ENCODE results near the gene MBD3L4.
"Not testable (repeated sequence)": the region's sequence is repeated elsewhere in the genome, so short reads cannot be mapped to it uniquely, and the experiment has no call there.

MBD3L4 gene

DNA sequence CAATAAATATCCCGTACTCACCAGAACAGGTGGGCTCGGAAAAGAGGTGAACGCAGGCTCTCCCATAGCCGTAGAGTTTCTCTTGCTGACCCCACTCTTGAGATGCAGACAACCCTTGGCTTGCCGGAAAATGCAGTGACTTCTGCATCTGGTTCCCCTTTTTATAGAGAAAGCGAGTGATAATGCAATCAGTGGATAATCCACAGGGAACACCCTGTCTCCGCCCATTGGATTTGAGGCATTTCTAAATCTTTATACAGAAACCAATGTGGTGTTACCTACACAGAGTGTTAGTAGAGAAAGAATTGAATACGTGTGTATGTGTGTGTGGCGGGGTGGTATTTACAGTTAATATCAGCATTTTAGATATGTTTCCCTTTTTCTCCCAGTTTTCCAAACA, at the start of gene MBD3L4:
TSS of gene MBD3L4 (minus strand) at position 101 of the 400 bp plus-strand sequence. CDS start at position 66, 35 bp downstream.
- not testable (repeated sequence) for H4K20me1 ChIP-seq (ENCODE audit: low read depth, low read length); H3K27me3 ChIP-seq (ENCODE audit: low read length); H3K4me2 ChIP-seq (ENCODE audit: low read depth, low read length, poor library complexity, severe bottlenecking); H3K4me3 ChIP-seq (ENCODE audit: insufficient read depth, low read length, poor library complexity, severe bottlenecking); H3K79me2 ChIP-seq (ENCODE audit: insufficient read depth, low read length); H2AFZ ChIP-seq (ENCODE audit: low read depth, low read length, severe bottlenecking); H3K36me3 ChIP-seq (ENCODE audit: low read length); H3K9me3 ChIP-seq (ENCODE audit: insufficient read depth, low read length); H3K9me2 ChIP-seq (replicated peaks; ENCODE audit: insufficient read depth, low read length); H3K9ac ChIP-seq (ENCODE audit: low read length); H3K27ac ChIP-seq (ENCODE audit: low read depth, low read length); H3F3A ChIP-seq (ENCODE audit: insufficient read depth)

DNA sequence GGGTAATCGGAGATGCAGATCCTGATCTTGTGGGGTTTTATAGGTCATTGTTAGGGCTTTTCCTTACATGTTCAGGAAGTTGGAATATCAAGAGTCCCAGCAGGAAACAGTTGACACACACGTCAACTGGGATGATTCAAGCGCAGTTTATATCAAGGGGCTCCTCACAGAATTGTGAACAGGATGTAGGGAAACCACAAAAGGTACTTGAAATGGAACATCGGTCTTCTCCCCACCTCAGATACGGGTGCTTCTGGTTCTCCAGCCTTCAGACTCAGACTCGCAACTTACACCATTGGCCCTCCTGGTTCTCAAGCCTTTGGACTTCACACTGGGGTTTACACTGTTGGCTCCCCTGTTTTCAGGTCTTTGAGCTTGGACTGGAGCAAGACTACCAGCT, 49.0 kb upstream of the MBD3L4 start:
- Histone ChIP-seq H3K4me3 (ENCODE audit: insufficient read depth, low read length, poor library complexity, severe bottlenecking) (no peak overlapping the region), H3K79me2 (ENCODE audit: insufficient read depth, low read length) (no peaks in the 10 kb centered on the region), H3K27me3 (ENCODE audit: low read length) (no peaks in the 10 kb centered on the region), H3K27ac (ENCODE audit: low read depth, low read length) (no peak overlapping the region), H3K4me2 (ENCODE audit: low read depth, low read length, poor library complexity, severe bottlenecking) (no peak overlapping the region), H3K9me3 (ENCODE audit: insufficient read depth, low read length) (peaks cover 18% of the 10 kb centered on the region), H4K20me1 (ENCODE audit: low read depth, low read length) (no peaks in the 10 kb centered on the region), H3K9me2 (replicated peaks; ENCODE audit: insufficient read depth, low read length) (no peaks in the 10 kb centered on the region), H2AFZ (ENCODE audit: low read depth, low read length, severe bottlenecking) (no peak overlapping the region), H3K36me3 (ENCODE audit: low read length) (peaks cover 13% of the 10 kb centered on the region), H3F3A (ENCODE audit: insufficient read depth) (peaks cover 4% of the 10 kb centered on the region; the same call in 1 of the 2 replicates), H3K9ac (ENCODE audit: low read length) (no peak overlapping the region)
- TF ChIP-seq, protein P1, sequence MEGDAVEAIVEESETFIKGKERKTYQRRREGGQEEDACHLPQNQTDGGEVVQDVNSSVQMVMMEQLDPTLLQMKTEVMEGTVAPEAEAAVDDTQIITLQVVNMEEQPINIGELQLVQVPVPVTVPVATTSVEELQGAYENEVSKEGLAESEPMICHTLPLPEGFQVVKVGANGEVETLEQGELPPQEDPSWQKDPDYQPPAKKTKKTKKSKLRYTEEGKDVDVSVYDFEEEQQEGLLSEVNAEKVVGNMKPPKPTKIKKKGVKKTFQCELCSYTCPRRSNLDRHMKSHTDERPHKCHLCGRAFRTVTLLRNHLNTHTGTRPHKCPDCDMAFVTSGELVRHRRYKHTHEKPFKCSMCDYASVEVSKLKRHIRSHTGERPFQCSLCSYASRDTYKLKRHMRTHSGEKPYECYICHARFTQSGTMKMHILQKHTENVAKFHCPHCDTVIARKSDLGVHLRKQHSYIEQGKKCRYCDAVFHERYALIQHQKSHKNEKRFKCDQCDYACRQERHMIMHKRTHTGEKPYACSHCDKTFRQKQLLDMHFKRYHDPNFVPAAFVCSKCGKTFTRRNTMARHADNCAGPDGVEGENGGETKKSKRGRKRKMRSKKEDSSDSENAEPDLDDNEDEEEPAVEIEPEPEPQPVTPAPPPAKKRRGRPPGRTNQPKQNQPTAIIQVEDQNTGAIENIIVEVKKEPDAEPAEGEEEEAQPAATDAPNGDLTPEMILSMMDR (IDR thresholded peaks at IDR 0.05; ENCODE audit: insufficient read depth, low read length, poor library complexity, severe bottlenecking): no peak
- TF ChIP-seq EZH2phosphoT487 (conservative IDR thresholded peaks at IDR 0.05; ENCODE audit: low read length): no peak

DNA sequence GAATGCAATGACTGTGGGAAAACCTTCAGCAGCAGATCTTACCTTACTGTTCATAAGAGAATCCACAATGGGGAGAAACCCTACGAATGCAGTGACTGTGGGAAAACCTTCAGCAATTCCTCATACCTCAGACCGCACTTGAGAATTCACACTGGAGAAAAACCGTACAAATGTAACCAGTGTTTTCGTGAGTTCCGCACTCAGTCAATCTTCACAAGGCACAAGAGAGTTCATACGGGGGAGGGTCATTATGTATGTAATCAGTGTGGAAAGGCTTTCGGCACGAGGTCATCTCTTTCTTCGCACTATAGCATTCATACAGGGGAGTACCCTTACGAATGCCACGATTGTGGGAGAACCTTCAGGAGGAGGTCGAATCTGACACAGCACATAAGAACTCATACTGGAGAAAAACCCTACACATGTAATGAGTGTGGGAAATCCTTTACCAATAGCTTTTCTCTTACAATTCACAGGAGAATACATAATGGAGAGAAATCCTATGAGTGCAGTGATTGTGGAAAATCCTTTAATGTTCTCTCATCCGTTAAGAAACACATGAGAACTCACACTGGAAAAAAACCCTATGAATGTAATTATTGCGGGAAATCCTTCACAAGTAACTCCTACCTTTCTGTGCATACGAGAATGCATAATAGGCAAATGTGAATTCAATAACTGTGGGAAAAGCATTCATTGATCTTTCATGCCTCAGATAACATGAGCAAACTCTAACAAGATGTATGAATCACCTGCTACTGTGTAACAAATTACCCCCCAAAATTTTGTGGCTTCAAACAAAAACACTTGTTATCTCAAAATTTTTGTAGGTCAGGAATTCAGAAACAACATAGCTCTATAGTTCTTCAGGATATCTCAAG, 43.3 kb upstream of the MBD3L4 start:
- H3K9me3 ChIP-seq (ENCODE audit: insufficient read depth, low read length): peaks cover 63% of the 10 kb centered on the region
- no peaks in the 10 kb centered on the region for H4K20me1 ChIP-seq (ENCODE audit: low read depth, low read length)
- H3K4me2 ChIP-seq (ENCODE audit: low read depth, low read length, poor library complexity, severe bottlenecking): no peak overlapping the region
- H3K9ac ChIP-seq (ENCODE audit: low read length): no peak overlapping the region
- H3K36me3 ChIP-seq (ENCODE audit: low read length): peaks cover 67% of the 10 kb centered on the region
- H3K79me2 ChIP-seq (ENCODE audit: insufficient read depth, low read length): no peaks in the 10 kb centered on the region
- TF ChIP-seq EZH2phosphoT487 (conservative IDR thresholded peaks at IDR 0.05; ENCODE audit: low read length): no peak
- TF ChIP-seq, protein P1 (IDR thresholded peaks at IDR 0.05; ENCODE audit: insufficient read depth, low read length, poor library complexity, severe bottlenecking): no peak
- no peaks in the 10 kb centered on the region for H3K27me3 ChIP-seq (ENCODE audit: low read length)
- no peak overlapping the region for H2AFZ ChIP-seq (ENCODE audit: low read depth, low read length, severe bottlenecking)
- no peaks in the 10 kb centered on the region for H3K9me2 ChIP-seq (replicated peaks; ENCODE audit: insufficient read depth, low read length)
- no peak overlapping the region for H3K27ac ChIP-seq (ENCODE audit: low read depth, low read length)
- H3F3A ChIP-seq (ENCODE audit: insufficient read depth): peaks cover 13% of the 10 kb centered on the region
- H3K4me3 ChIP-seq (ENCODE audit: insufficient read depth, low read length, poor library complexity, severe bottlenecking): no peak overlapping the region

DNA sequence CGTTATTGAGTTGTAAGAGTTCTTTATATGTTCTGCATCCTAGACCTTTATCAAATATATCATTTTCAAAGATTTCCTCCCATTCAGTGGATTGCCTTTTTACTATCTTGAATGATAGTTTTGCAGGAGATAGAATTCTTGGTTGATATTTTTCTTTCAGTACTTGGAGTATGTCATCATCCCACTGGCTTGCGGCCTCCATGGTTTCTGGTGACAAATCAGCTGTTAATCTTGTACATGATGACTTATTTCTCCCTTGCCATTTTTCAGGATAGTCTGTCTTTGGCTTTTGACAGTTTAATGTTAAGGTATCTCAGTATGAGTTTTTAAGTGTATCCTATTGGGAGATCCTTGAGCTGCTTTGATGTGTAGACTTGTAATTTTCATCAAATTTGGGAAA, 38.0 kb upstream of the MBD3L4 start:
- TF ChIP-seq, protein P1 (IDR thresholded peaks at IDR 0.05; ENCODE audit: insufficient read depth, low read length, poor library complexity, severe bottlenecking): no peak
- no peak for TF ChIP-seq EZH2phosphoT487 (conservative IDR thresholded peaks at IDR 0.05; ENCODE audit: low read length)
- H3K27ac ChIP-seq (ENCODE audit: low read depth, low read length): no peak overlapping the region
- H3K9me2 ChIP-seq (replicated peaks; ENCODE audit: insufficient read depth, low read length): no peaks in the 10 kb centered on the region
- no peak overlapping the region for H3K9ac ChIP-seq (ENCODE audit: low read length)
- no peak overlapping the region for H3K4me2 ChIP-seq (ENCODE audit: low read depth, low read length, poor library complexity, severe bottlenecking)
- H3K4me3 ChIP-seq (ENCODE audit: insufficient read depth, low read length, poor library complexity, severe bottlenecking): no peak overlapping the region
- H3K9me3 ChIP-seq (ENCODE audit: insufficient read depth, low read length): peaks cover 47% of the 10 kb centered on the region; the same call in 1 of the 2 replicates
- no peaks in the 10 kb centered on the region for H4K20me1 ChIP-seq (ENCODE audit: low read depth, low read length)
- no peaks in the 10 kb centered on the region for H3K27me3 ChIP-seq (ENCODE audit: low read length)
- peaks cover 76% of the 10 kb centered on the region for H3K36me3 ChIP-seq (ENCODE audit: low read length)
- H2AFZ ChIP-seq (ENCODE audit: low read depth, low read length, severe bottlenecking): no peak overlapping the region
- peaks cover 9% of the 10 kb centered on the region; the same call in 1 of the 2 replicates for H3F3A ChIP-seq (ENCODE audit: insufficient read depth)
- no peaks in the 10 kb centered on the region for H3K79me2 ChIP-seq (ENCODE audit: insufficient read depth, low read length)
